Kidney (tissue), 14 donors: Measurements from ENCODE around the gene SRP54. TPM values are rescaled to one million over a fixed set of nuclear protein-coding genes. Genes with fewer than 3 reads are reported as not detected.
"Not testable (repeated sequence)": the region's sequence is repeated elsewhere in the genome, so short reads cannot be mapped to it uniquely, and the experiment has no call there.

ENCODE experiments used
- DNase-seq, 5 donors: peaks; one replicate each; pipeline ENCODE4 v3.0.0-alpha.2; 2013 to 2020
- FAIRE-seq: peaks from 2 replicates; lab custom pipeline; 2012; peaks lifted over from hg19 to GRCh38; lab: Jason Lieb, UNC
- H3K27ac ChIP-seq, 2 donors: one replicate each; pipeline ENCODE4 v1.7.0; 2013; ENCODE audit warnings: low read depth in 2 of 2, low read length in 2 of 2, inconsistent platforms in 1 of 2
- H3K27me3 ChIP-seq: one replicate; pipeline ENCODE4 v1.7.1; 2013; ENCODE audit warnings: low read length, inconsistent platforms; ENCODE audit not compliant: control insufficient read depth, insufficient read depth
- H3K36me3 ChIP-seq, 3 donors: one replicate each; pipeline versions ENCODE4 v1.7.0 to v1.7.1; 2013; ENCODE audit warnings: low read length in 3 of 3, control low read depth in 1 of 3, inconsistent platforms in 1 of 3; ENCODE audit not compliant: insufficient read depth in 3 of 3, control insufficient read depth in 2 of 3
- H3K4me1 ChIP-seq, 3 donors: one replicate each; pipeline versions ENCODE4 v1.7.0 to v1.7.1; 2013; ENCODE audit warnings: low read length in 3 of 3, inconsistent platforms in 1 of 3, low read depth in 1 of 3; ENCODE audit not compliant: control insufficient read depth in 2 of 3, insufficient read depth in 2 of 3
- H3K4me3 ChIP-seq, 3 donors: one replicate each; pipeline versions ENCODE4 v1.7.0 to v1.8.1; 2013; ENCODE audit warnings: low read length in 3 of 3, control low read depth in 1 of 3, inconsistent platforms in 1 of 3
- H3K9ac ChIP-seq, 3 donors: one replicate each; pipeline versions ENCODE4 v1.7.0 to v1.7.1; 2013; ENCODE audit warnings: low read length in 3 of 3, control low read depth in 1 of 3, inconsistent platforms in 1 of 3
- H3K9me3 ChIP-seq, 3 donors: one replicate each; pipeline versions ENCODE4 v1.7.0 to v1.7.1; 2013; ENCODE audit warnings: low read length in 3 of 3, control low read depth in 1 of 3, inconsistent platforms in 1 of 3; ENCODE audit not compliant: control insufficient read depth in 2 of 3, insufficient read depth in 1 of 3
- intact Hi-C: fragments of 100-400 bp; cut with DNase I; formaldehyde crosslinking; loops from one replicate; pipeline ENCODE4 v1.11.1; 2022
- polyA plus RNA-seq: library from polyadenylated mRNA; stranded (reverse); fragments of 350-450 nt; fragmentation: Illumina TruSeq; extraction: RNeasy Lipid Tissue Mini Kit (QIAGEN cat#74804); gene quantifications from one replicate; pipeline ENCODE4 v1.2.3, GENCODE V29; 2014; ENCODE audit warnings: low read depth, low replicate concordance; ENCODE audit not compliant: insufficient read depth
- total RNA-seq: library from RNA; stranded (reverse); fragmentation: NEBNext Ultra II Directional; extraction: Animal tissue kit (Norgen Biotek cat#: 25700); gene quantifications from one replicate; pipeline ENCODE4 v1.2.1, GENCODE V29; 2021
- TF ChIP-seq, protein P1 (sequence below): IDR thresholded peaks from 3 replicates; pipeline ENCODE4 v1.5.1; 2012; ENCODE audit warnings: mild to moderate bottlenecking, moderate library complexity, borderline replicate concordance; ENCODE audit not compliant: insufficient read depth; ENCODE audit errors: extremely low read depth
- donor health status: control.
- donor health status: control.
- donor health status: control.
- donor health status: control.
- donor health status: control.
- donor health status: DM: yes; HTN: yes; CAD: no.
- donor health status: Normal renal cell carcinoma (clear cell type).

Gene SRP54
- total and polyA plus RNA-seq, 2 donors from 2014 or later, result 37.3 to 54.3 TPM

DNA sequence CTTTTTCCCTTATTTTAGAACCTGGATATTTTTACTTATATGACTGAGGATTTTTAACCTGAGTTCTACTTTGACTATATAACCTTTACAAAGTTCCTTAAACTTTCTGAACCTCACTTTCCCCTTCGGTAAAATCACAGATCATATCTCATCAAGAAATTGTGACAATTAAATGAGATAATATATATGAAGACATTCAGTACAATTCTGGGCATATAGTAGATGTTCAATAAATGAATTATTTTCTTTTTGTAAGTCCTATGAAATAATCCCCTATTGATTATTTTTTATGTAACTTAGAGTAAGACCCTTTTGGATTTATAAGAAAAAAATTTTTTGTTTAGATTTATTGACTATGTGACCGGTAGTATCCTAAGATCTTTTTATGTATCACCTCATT, 45.6 kb downstream of the SRP54 start:
- no peaks in the 10 kb centered on the region for H3K27me3 ChIP-seq
- H3K27ac ChIP-seq, result no peak overlapping the region
- H3K9me3 ChIP-seq, result no peaks in the 10 kb centered on the region
- TF ChIP-seq, protein P1, sequence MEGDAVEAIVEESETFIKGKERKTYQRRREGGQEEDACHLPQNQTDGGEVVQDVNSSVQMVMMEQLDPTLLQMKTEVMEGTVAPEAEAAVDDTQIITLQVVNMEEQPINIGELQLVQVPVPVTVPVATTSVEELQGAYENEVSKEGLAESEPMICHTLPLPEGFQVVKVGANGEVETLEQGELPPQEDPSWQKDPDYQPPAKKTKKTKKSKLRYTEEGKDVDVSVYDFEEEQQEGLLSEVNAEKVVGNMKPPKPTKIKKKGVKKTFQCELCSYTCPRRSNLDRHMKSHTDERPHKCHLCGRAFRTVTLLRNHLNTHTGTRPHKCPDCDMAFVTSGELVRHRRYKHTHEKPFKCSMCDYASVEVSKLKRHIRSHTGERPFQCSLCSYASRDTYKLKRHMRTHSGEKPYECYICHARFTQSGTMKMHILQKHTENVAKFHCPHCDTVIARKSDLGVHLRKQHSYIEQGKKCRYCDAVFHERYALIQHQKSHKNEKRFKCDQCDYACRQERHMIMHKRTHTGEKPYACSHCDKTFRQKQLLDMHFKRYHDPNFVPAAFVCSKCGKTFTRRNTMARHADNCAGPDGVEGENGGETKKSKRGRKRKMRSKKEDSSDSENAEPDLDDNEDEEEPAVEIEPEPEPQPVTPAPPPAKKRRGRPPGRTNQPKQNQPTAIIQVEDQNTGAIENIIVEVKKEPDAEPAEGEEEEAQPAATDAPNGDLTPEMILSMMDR, result no peak
- no peaks in the 10 kb centered on the region for H3K4me1 ChIP-seq
- no peak overlapping the region for H3K9ac ChIP-seq
- DNase-seq (no peak), FAIRE-seq (peak; percentile 42)
- H3K36me3 ChIP-seq, result peaks cover 0 to 16% (median 5%) of the 10 kb centered on the region in 3 donors
- no peak overlapping the region for H3K4me3 ChIP-seq
- intact Hi-C loops, result no loop called here

DNA sequence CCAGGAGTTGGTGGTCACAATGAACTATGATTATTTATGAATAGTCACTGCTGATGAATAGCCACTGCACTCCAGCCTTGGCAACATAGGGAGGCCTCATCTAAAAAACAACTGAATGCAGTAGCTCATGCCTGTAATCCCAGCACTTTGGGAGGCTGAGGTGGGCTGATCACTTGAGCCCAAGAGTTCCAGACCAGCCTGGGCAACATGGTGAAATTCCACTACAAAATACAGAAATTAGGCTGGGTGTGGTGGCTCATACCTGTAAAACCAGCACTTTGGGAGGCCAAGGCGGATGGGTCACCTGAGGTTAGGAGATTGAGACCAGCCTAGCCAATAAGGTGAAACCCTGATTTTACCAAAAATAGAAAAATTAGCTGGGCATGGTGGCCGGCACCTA, 49.8 kb downstream of the SRP54 start:
- TF ChIP-seq, protein P1, result no peak
- Histone ChIP-seq H3K9ac (no peak overlapping the region), H3K4me1 (no peaks in the 10 kb centered on the region), H3K4me3 (no peak overlapping the region), H3K27ac (no peak overlapping the region), H3K27me3 (no peaks in the 10 kb centered on the region), H3K36me3 (peaks cover 0 to 12% (median 3%) of the 10 kb centered on the region in 3 donors), H3K9me3 (no peaks in the 10 kb centered on the region)
- FAIRE-seq (no peak), DNase-seq (no peak)
- intact Hi-C loops, result no loop called here

DNA sequence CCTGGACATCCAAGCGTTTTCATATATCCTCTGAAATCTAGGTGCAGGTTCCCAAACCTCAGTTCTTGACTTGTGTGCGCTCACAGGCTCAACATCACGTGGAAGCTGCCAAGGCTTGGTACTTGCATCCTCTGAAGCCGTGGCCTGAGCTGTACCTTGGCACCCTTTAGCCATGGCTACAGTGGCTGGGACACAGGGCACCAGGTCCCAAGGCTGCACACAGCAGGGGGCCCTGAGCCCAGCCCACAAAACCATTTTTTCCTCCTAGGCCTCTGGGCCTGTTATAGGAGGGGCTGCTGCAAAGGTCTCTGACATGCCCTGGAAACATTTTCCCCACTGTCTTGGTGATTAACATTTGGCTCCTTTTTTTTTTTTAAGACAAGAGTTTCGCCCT, 51.6 kb downstream of the SRP54 start:
- intact Hi-C loops, result no loop called here
- H3K4me1 ChIP-seq, result no peaks in the 10 kb centered on the region
- DNase-seq (no peak), FAIRE-seq (no peak)
- H3K27me3 ChIP-seq, result no peaks in the 10 kb centered on the region
- peaks cover 0 to 6% (median 0%) of the 10 kb centered on the region in 3 donors for H3K36me3 ChIP-seq
- H3K27ac ChIP-seq, result peak overlapping the region in 1 of 2 donors; percentile 63
- no peaks in the 10 kb centered on the region for H3K9me3 ChIP-seq
- TF ChIP-seq, protein P1, result no peak
- H3K4me3 ChIP-seq, result no peak overlapping the region
- no peak overlapping the region for H3K9ac ChIP-seq

DNA sequence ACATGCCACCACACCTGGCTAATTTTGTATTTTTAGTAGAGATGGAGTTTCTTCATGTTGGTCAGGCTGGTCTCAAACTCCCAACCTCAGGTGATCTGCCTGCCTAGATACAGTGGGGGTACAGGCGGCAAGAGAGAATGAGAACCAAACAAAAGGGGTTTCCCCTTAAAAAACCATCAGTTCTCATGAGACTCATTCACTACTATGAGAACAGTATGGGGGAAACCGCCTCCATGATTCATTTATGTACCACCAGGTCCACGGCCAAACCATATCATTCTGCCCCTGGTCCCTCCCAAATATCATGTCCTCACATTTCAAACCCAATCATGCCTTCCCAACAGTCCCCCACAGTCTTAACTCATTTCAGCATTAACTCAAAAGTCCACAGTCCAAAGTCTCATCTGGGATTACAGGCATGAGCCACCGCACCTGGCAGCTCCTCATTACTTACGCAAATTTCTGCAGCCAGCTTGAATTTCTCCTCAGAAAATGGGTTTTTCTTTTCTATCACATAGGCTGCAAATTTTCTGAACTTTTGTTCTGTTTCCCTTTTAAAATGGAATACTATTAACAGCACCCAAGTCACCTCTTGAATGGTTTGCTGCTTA, 52.3 kb downstream of the SRP54 start:
- DNase-seq, H3K4me1 ChIP-seq, H3K4me3 ChIP-seq, H3K9me3 ChIP-seq, intact Hi-C loops, H3K27me3 ChIP-seq, FAIRE-seq, H3K36me3 ChIP-seq, H3K27ac ChIP-seq, H3K9ac ChIP-seq: not testable (repeated sequence)

DNA sequence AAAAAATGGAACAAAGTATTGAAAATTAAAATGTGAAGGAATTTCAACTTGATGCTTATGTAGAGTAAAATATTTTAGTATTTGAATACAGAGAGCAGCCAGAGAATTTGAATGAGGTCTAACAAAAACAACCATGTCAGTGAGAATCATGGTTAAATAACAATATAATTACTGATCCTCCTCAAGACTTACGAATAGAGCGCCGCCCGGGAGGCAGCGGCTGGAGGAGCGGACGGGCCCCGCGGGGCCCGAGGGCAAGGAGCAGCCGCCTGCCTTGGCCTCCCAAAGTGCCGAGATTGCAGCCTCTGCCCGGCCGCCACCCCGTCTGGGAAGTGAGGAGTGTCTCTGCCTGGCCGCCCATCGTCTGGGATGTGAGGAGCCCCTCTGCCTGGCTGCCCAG, 55.5 kb downstream of the SRP54 start:
- H3K9ac ChIP-seq, H3K4me3 ChIP-seq, H3K27me3 ChIP-seq, H3K4me1 ChIP-seq, FAIRE-seq, H3K36me3 ChIP-seq, intact Hi-C loops, DNase-seq, H3K9me3 ChIP-seq, H3K27ac ChIP-seq: not testable (repeated sequence)
